ENCODE data around the gene CLDN2. TPM values are rescaled to one million over a fixed set of nuclear protein-coding genes. Genes with fewer than 3 reads are reported as not detected.

CLDN2 gene
- total and polyA plus RNA-seq, 2 donors from 2014 or later, result 74.1 to 140 TPM

DNA sequence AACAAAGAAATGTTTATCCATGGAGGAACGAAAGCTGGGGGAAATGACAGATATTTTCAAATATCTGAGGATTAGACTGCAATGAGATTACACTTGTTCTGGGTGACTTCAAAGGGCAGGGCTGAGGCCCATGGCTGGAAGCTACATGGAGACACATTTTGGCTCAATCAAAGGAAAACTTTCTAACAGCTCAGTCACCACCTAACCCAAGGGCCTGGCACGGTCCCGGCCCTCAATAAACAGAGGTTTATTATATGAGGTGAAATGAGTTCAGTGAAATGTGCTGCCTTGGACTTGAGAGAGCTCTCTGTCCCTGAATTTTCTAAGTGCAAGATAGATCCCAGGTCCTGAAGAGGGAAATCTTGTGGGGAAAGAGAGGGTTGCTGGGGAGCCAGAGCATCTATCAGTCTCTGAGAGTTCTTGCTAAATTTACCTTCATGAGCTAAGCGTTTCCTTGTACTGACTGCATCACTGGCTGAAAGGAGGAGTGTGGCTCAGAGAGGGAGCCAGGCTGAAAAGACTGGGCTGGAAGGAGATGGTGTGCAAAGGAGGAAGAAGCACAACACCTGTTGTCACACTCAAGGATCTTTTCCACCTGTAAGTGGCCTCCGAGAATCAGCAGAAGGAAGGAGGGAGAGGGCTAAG lies 15.0 kb upstream of the CLDN2 start:
- intact Hi-C loops (cut with DNase I), result loop anchor here (5.0 kb wide), 1 partner anchor 52 kb away; no protein-coding TSS in a partner anchor
- no peak overlapping the region for H3K9ac ChIP-seq (ENCODE audit: low read length in 3 of 3)
- H3K4me1 ChIP-seq (ENCODE audit: control insufficient read depth in 2 of 3, insufficient read depth in 2 of 3, low read depth in 1 of 3, low read length in 3 of 3), result peaks cover 0 to 8% (median 4%) of the 10 kb centered on the region in 3 donors
- no peaks in the 10 kb centered on the region for H3K36me3 ChIP-seq (ENCODE audit: control insufficient read depth in 2 of 3, insufficient read depth in 3 of 3, low read length in 3 of 3)
- no peaks in the 10 kb centered on the region for H3K9me3 ChIP-seq (ENCODE audit: control insufficient read depth in 2 of 3, insufficient read depth in 1 of 3, low read length in 3 of 3)
- no peak for FAIRE-seq
- TF ChIP-seq, protein P1, sequence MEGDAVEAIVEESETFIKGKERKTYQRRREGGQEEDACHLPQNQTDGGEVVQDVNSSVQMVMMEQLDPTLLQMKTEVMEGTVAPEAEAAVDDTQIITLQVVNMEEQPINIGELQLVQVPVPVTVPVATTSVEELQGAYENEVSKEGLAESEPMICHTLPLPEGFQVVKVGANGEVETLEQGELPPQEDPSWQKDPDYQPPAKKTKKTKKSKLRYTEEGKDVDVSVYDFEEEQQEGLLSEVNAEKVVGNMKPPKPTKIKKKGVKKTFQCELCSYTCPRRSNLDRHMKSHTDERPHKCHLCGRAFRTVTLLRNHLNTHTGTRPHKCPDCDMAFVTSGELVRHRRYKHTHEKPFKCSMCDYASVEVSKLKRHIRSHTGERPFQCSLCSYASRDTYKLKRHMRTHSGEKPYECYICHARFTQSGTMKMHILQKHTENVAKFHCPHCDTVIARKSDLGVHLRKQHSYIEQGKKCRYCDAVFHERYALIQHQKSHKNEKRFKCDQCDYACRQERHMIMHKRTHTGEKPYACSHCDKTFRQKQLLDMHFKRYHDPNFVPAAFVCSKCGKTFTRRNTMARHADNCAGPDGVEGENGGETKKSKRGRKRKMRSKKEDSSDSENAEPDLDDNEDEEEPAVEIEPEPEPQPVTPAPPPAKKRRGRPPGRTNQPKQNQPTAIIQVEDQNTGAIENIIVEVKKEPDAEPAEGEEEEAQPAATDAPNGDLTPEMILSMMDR (IDR thresholded peaks at IDR 0.05; ENCODE audit: borderline replicate concordance, extremely low read depth, insufficient read depth), result no peak
- peak overlapping the region in 1 of 2 donors; percentile 47 for H3K27ac ChIP-seq (ENCODE audit: low read depth in 2 of 2, low read length in 2 of 2)
- DNase-seq, result no peak
- H3K4me3 ChIP-seq (ENCODE audit: low read length in 3 of 3), result no peak overlapping the region
- no peaks in the 10 kb centered on the region for H3K27me3 ChIP-seq (ENCODE audit: control insufficient read depth, insufficient read depth, low read length)

- Histone ChIP-seq H3K9ac (ENCODE audit: low read length in 3 of 3) (no peak overlapping the region), H3K9me3 (ENCODE audit: control insufficient read depth in 2 of 3, insufficient read depth in 1 of 3, low read length in 3 of 3) (no peaks in the 10 kb centered on the region), H3K27ac (ENCODE audit: low read depth in 2 of 2, low read length in 2 of 2) (peak overlapping the region; percentile 47 to 51), H3K4me1 (ENCODE audit: control insufficient read depth in 2 of 3, insufficient read depth in 2 of 3, low read depth in 1 of 3, low read length in 3 of 3) (peaks cover 0 to 8% (median 4%) of the 10 kb centered on the region in 3 donors), H3K36me3 (ENCODE audit: control insufficient read depth in 2 of 3, insufficient read depth in 3 of 3, low read length in 3 of 3) (no peaks in the 10 kb centered on the region), H3K27me3 (ENCODE audit: control insufficient read depth, insufficient read depth, low read length) (no peaks in the 10 kb centered on the region), H3K4me3 (ENCODE audit: low read length in 3 of 3) (no peak overlapping the region)
- intact Hi-C loops (cut with DNase I), result loop anchor here (5.0 kb wide), 1 partner anchor 51 kb away; no protein-coding TSS in a partner anchor
- DNase-seq, result peak in 4 of 5 donors; percentile 62 to 87 (median 72)
- no peak for FAIRE-seq
- TF ChIP-seq, protein P1 (IDR thresholded peaks at IDR 0.05; ENCODE audit: borderline replicate concordance, extremely low read depth, insufficient read depth), result no peak
Measured at GRCh38 chrX:106906361-106906760, 13.8 kb upstream of the CLDN2 start.

DNA sequence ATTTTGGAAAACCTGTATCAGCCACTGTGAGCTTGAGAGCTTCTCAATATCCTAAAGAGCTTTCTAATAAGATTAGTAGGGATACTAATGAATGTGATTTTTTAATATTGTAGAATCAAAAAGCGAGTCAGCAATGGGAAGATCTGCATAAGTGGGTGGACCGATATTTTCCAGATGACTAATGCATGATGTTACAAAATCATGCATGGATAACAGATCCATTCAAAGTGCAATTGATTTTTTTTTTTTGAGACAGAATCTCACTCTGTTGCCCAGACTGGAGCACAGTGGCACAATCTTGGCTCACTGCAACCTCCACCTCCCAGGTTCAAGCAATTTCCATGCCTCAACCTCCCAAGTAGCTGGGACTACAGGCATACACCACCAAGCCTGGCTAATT lies 7.3 kb upstream of the CLDN2 start:
- intact Hi-C loops (cut with DNase I), result no loop called here
- H3K27me3 ChIP-seq (ENCODE audit: control insufficient read depth, insufficient read depth, low read length), result no peaks in the 10 kb centered on the region
- H3K9ac ChIP-seq (ENCODE audit: low read length in 3 of 3), result no peak overlapping the region
- no peaks in the 10 kb centered on the region for H3K4me1 ChIP-seq (ENCODE audit: control insufficient read depth in 2 of 3, insufficient read depth in 2 of 3, low read depth in 1 of 3, low read length in 3 of 3)
- H3K36me3 ChIP-seq (ENCODE audit: control insufficient read depth in 2 of 3, insufficient read depth in 3 of 3, low read length in 3 of 3), result no peaks in the 10 kb centered on the region
- no peak overlapping the region for H3K27ac ChIP-seq (ENCODE audit: low read depth in 2 of 2, low read length in 2 of 2)
- no peaks in the 10 kb centered on the region for H3K9me3 ChIP-seq (ENCODE audit: control insufficient read depth in 2 of 3, insufficient read depth in 1 of 3, low read length in 3 of 3)
- no peak overlapping the region for H3K4me3 ChIP-seq (ENCODE audit: low read length in 3 of 3)
- DNase-seq, result no peak
- FAIRE-seq, result no peak
- TF ChIP-seq, protein P1 (IDR thresholded peaks at IDR 0.05; ENCODE audit: borderline replicate concordance, extremely low read depth, insufficient read depth), result no peak
